Erythroblast (primary cell): ENCODE results near the gene WDR5.

Source experiments
- GATA1 ChIP-seq: IDR thresholded peaks from 2 replicates; pipeline ENCODE4 v1.6.1; 2011; ENCODE audit warnings: low read depth, mild to moderate bottlenecking, control low read depth, low read length, moderate library complexity
- POLR2A ChIP-seq: IDR thresholded peaks from 2 replicates; pipeline ENCODE4 v1.6.1; 2011; ENCODE audit warnings: mild to moderate bottlenecking, low read length

- TF ChIP-seq POLR2A = no peak
- no peak for TF ChIP-seq GATA1
Measured at GRCh38 chr9:134206311-134207300, 70.7 kb downstream of the WDR5 start.
